Measurements from ENCODE around the gene ZFP62. TPM values are rescaled to one million over a fixed set of nuclear protein-coding genes. Genes with fewer than 3 reads are reported as not detected.
"Not testable (repeated sequence)": the region's sequence is repeated elsewhere in the genome, so short reads cannot be mapped to it uniquely, and the experiment has no call there.

Gene ZFP62
- total RNA-seq, 2 donors from 2014 or later = 34.3 to 38.7 TPM

- DNase-seq = no peak
- Histone ChIP-seq H3K9ac (ENCODE audit: low read depth in 2 of 2, low read length in 2 of 2) (no peak overlapping the region), H3K27ac (no peak overlapping the region), H3K9me3 (no peaks in the 10 kb centered on the region), H3K27me3 (no peaks in the 10 kb centered on the region), H3K4me3 (no peak overlapping the region), H3K36me3 (no peaks in the 10 kb centered on the region), H3K4me1 (no peaks in the 10 kb centered on the region)
- intact Hi-C loops (cut with DNase I) = no loop called here
- TF ChIP-seq CTCF (IDR thresholded peaks at IDR 0.05) = no peak
Observed at GRCh38 chr5:180837478-180837877, 23.6 kb downstream of the ZFP62 start.

GRCh38 chr5:180832638-180833068, 28.4 kb downstream of the ZFP62 start:
- Histone ChIP-seq H3K27ac (no peak overlapping the region), H3K36me3 (no peaks in the 10 kb centered on the region), H3K4me1 (no peaks in the 10 kb centered on the region), H3K9me3 (no peaks in the 10 kb centered on the region), H3K9ac (ENCODE audit: low read depth in 2 of 2, low read length in 2 of 2) (peak overlapping the region; percentile 39 to 93), H3K4me3 (peak overlapping the region; percentile 81), H3K27me3 (no peaks in the 10 kb centered on the region)
- DNase-seq = no peak
- TF ChIP-seq CTCF (IDR thresholded peaks at IDR 0.05) = no peak
- intact Hi-C loops (cut with DNase I) = no loop called here

- H3K36me3 ChIP-seq = no peaks in the 10 kb centered on the region
- no peaks in the 10 kb centered on the region for H3K9me3 ChIP-seq
- DNase-seq = peak; percentile 92
- peak overlapping the region; percentile 81 for H3K4me3 ChIP-seq
- no peaks in the 10 kb centered on the region for H3K4me1 ChIP-seq
- H3K27ac ChIP-seq = peak overlapping the region; percentile 98
- peak overlapping the region; percentile 93 to 99 for H3K9ac ChIP-seq (ENCODE audit: low read depth in 2 of 2, low read length in 2 of 2)
- intact Hi-C loops (cut with DNase I) = no loop called here
- TF ChIP-seq CTCF (IDR thresholded peaks at IDR 0.05) = no peak
- no peaks in the 10 kb centered on the region for H3K27me3 ChIP-seq
Observed at GRCh38 chr5:180831139-180832093, 29.7 kb downstream of the ZFP62 start.

- Histone ChIP-seq H3K4me3 (peak overlapping the region; percentile 81), H3K36me3 (no peaks in the 10 kb centered on the region), H3K9me3 (no peaks in the 10 kb centered on the region), H3K4me1 (no peaks in the 10 kb centered on the region), H3K9ac (ENCODE audit: low read depth in 2 of 2, low read length in 2 of 2) (peak overlapping the region; percentile 93 to 99), H3K27ac (peak overlapping the region; percentile 98), H3K27me3 (no peaks in the 10 kb centered on the region)
- peak; percentile 74 for DNase-seq
- intact Hi-C loops (cut with DNase I) = no loop called here
- TF ChIP-seq CTCF (IDR thresholded peaks at IDR 0.05) = no peak
Observed at GRCh38 chr5:180830253-180831138, 30.6 kb downstream of the ZFP62 start.

- no peaks in the 10 kb centered on the region for H3K27me3 ChIP-seq
- no peaks in the 10 kb centered on the region for H3K9me3 ChIP-seq
- no peak for TF ChIP-seq CTCF (IDR thresholded peaks at IDR 0.05)
- no peaks in the 10 kb centered on the region for H3K4me1 ChIP-seq
- no peaks in the 10 kb centered on the region for H3K36me3 ChIP-seq
- H3K9ac ChIP-seq (ENCODE audit: low read depth in 2 of 2, low read length in 2 of 2) = peak overlapping the region; percentile 30 to 93
- peak overlapping the region; percentile 62 for H3K27ac ChIP-seq
- H3K4me3 ChIP-seq = no peak overlapping the region
- intact Hi-C loops (cut with DNase I) = no loop called here
- DNase-seq = no peak
Observed at GRCh38 chr5:180829726-180830125, 31.4 kb downstream of the ZFP62 start.

- H3K4me3 ChIP-seq; DNase-seq; H3K9ac ChIP-seq (ENCODE audit: low read depth in 2 of 2, low read length in 2 of 2); H3K4me1 ChIP-seq; H3K36me3 ChIP-seq; intact Hi-C loops (cut with DNase I); H3K27me3 ChIP-seq; H3K9me3 ChIP-seq: not testable (repeated sequence)
- H3K27ac ChIP-seq = peak overlapping the region; percentile 62
Observed at GRCh38 chr5:180828756-180829531, 32.1 kb downstream of the ZFP62 start.

- H3K9me3 ChIP-seq; H3K4me3 ChIP-seq; intact Hi-C loops (cut with DNase I); DNase-seq; H3K36me3 ChIP-seq; H3K9ac ChIP-seq (ENCODE audit: low read depth in 2 of 2, low read length in 2 of 2); H3K4me1 ChIP-seq; H3K27ac ChIP-seq; H3K27me3 ChIP-seq: not testable (repeated sequence)
Observed at GRCh38 chr5:180827374-180827773, 33.7 kb downstream of the ZFP62 start.
